Activated CD4-positive, alpha-beta T cell treated with anti-CD3 and anti-CD28 coated beads, Interleukin-2, Interleukin-6, amounts not matched to agents 100 ng/mL and 50 ng/mL, durations not matched to agents 16 hours and 8 hours (primary cell): Measurements from ENCODE around the gene FAM53B.

ENCODE experiments used
- DNase-seq: peaks from one replicate; pipeline ENCODE4 v3.0.0-alpha.2; 2020

The FAM53B gene

DNA sequence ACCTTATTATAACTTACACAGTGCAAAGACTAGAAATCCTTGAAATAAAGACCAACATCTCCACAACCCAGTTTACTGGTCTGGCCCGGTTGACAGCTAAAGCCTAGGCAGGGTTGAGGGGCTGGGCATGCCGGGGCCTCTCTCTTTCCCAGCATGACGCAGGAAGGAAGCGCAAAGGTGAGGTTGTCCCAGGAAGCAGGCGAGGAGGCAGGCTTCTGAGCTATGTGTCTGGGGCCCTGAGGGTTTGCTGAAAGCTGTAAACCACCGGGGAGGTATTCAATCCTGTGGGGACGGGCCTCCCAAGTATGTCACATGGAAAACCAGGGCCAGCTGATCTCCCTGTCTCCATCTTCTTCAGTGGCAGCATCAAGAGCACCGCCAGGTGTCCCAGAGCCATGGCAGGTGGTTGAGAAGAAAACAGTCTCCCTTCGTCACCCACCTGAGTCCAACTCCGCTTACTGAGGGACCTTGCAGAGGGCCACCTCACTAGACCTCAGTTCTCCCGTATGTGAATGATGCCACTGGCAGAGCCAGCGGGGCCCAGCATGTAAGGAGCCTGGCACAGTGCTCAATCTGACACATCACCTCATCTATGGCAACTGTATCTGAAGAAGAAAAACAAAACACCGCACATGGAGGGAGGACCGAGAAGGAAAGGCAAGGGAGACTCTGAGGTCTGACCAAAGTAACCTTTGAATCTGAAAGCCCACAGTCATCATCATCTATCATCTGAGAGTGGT is 49.5 kb downstream of the FAM53B start:
- no peak for DNase-seq

GRCh38 chr10:124693801-124694416 is 50.3 kb downstream of the FAM53B start:
- DNase-seq, result no peak

- DNase-seq, result no peak
Observed at GRCh38 chr10:124693396-124693795, 50.8 kb downstream of the FAM53B start.

DNA sequence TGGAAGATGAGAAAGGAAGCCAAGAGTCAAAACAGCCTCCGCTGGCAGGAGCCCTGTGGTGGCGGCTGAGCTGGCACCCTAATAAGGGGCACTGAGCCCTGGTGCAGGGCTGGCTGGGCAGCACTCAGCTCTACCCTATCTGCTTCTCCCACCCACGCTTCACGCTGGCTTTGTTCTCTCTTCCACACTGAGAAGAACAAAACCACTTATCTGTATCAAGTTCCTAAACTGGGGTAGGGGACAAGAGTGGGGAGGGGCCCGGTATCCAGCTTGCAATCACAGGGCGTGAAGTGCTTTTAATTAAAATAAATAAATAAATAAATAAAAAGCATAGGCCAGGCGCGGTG is 52.1 kb downstream of the FAM53B start:
- DNase-seq, result no peak

DNA sequence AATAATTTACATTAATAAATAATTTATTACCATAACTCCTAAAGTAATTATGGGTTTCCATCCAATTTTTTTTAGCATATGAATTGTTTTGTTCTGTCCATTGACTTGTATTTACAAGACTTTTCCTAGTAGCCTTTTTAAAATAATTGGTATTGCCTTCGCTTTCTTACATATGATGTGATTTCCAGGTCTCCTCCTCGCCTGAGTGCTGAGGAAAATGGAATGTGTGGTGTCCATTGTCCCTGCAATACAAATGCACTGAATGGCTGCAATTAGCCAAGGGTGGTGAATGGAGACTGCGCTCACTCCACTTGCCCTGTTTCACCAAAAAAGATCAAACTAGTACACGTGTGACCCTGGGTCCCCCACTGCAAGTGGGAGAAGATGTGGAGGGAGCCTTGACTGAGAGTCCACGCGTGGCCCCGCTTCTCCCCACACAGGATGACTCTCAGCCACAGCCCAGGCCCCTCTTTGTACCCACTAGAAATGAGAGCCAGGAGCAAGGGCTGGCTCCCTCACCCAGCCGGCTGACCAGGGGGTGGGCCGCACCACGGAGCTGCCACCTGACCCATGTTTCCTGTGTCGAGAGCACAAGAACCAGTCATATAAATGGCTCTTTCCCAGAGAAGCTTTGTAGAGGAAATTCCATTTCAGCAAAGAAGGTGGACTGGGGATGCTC is 52.6 kb downstream of the FAM53B start:
- no peak for DNase-seq

DNA sequence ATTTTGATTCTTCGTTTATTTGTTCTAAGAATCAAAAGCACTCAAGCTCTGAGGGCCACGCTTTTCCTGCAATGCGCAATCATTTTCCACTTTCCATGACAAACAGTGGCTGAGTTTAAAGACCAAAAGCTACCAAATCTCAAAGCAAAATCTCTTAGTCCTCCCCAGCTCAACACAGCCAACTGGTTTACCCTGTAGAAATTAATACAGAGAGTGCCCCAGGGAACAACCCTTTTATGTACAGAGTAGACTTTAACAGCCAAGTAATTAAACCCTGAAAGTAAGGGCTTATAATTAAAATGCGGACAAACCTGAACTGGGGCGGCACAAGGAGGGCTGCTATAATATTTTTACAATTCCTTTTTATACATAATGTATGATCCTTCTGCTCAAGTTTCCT is 53.2 kb downstream of the FAM53B start:
- DNase-seq, result no peak

GRCh38 chr10:124689911-124690498 is 54.2 kb downstream of the FAM53B start:
- peak; percentile 67 for DNase-seq

GRCh38 chr10:124688889-124689670 is 55.1 kb downstream of the FAM53B start:
- peak; percentile 95 for DNase-seq

DNA sequence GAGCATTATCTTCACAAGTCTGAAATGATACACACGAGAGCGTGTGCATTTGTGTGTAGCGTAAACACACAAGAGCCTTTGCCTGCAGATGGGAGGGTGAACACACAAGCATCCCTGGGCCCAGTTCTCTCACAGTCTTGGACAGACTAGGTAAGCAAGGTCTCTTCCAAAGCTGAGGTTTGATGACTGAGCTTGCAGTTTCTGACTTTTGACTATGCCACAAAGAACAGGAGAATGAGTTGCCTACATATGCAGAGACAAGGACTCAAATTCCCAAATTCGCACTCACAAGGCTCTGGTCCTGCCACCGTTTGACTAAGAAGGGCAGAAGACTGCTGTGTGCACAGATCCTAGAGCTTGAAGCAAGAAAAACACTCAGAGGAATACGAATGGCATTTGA is 55.8 kb downstream of the FAM53B start:
- DNase-seq, result peak; percentile 53

- DNase-seq, result no peak
Observed at GRCh38 chr10:124686707-124687376, 57.3 kb downstream of the FAM53B start.

GRCh38 chr10:124685261-124685660 is 58.9 kb downstream of the FAM53B start:
- no peak for DNase-seq

- no peak for DNase-seq
Observed at GRCh38 chr10:124683814-124684213, 60.4 kb downstream of the FAM53B start.

GRCh38 chr10:124681626-124682552 is 62.3 kb downstream of the FAM53B start:
- no peak for DNase-seq

GRCh38 chr10:124681091-124681490 is 63.1 kb downstream of the FAM53B start:
- no peak for DNase-seq

DNA sequence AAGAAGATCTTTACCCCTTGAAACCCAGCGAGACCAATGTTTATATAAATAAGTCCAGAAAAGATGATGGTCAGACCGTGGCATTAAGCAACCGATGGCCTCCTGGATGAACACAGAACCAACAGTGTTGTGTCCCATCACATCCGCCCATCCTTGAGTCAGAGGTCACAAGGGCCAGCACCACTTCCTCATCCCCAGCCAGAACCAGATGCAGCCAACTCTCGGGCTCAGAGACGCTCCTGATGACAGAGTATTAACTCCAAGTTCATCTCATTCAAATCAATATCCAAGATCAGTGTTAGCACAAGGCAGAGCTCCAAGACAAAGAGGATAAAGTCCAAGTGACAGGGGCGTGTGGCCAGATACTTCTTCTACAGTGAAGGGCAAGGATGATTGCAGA is 63.5 kb downstream of the FAM53B start:
- DNase-seq, result no peak

GRCh38 chr10:124679401-124679800 is 64.8 kb downstream of the FAM53B start:
- no peak for DNase-seq

DNA sequence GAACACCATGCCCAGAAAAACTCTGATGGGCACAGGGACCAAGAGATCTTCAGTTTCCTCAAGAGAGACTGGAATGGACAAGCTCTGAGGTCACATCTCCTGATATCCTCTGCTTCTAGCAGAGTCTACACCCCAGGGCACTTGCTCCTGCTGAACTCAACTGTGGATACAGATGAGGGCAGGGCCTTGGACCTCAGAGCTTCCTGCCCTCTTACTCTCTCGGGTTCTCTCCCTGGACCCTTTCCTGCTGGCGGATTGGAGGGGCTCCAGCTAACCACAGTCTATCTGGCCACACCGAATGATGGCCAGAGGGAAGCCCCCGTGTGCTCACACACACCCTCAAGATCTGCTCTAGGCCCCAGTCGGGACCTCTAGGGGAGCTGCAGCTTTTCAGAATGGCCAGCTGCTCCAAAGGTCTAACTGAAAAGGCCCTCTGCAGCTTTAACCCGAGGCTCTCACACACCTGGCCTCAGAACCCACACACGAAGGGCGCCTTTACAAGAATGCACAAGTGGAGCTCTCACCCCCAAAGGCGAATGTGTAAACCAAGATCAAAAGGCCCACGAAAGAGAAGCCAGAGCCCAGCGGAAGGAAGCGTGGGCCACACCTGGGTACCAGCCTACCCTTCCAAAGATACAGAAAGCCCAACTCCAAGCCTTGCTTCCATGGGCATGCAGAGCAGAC is 65.5 kb downstream of the FAM53B start:
- DNase-seq, result peak; percentile 15

- no peak for DNase-seq
Observed at GRCh38 chr10:124677749-124678556, 66.2 kb downstream of the FAM53B start.

GRCh38 chr10:124677293-124677699 is 66.9 kb downstream of the FAM53B start:
- no peak for DNase-seq
